ENCODE measurements around the gene RAC2.
A peak's percentile ranks its signal among the peaks of the same experiment; 100 is the strongest.

The RAC2 gene

GRCh38 chr22:37267135-37267587 lies 23.1 kb upstream of the RAC2 start:
- H3K79me2 ChIP-seq (ENCODE audit: insufficient read depth, low read depth) = no peaks in the 10 kb centered on the region
- peak overlapping the region; percentile 68 for H2AFZ ChIP-seq (ENCODE audit: low read depth)
- H4K20me1 ChIP-seq (ENCODE audit: insufficient read depth) = no peaks in the 10 kb centered on the region
- no peak overlapping the region for H3K4me3 ChIP-seq (IDR thresholded peaks at IDR 0.05; ENCODE audit: insufficient read depth, low read depth, low read length)
- H3K27me3 ChIP-seq (ENCODE audit: insufficient read depth, low read depth) = peaks cover 25% of the 10 kb centered on the region; the same call in 1 of the 2 replicates
- peaks cover 9% of the 10 kb centered on the region for H3K4me1 ChIP-seq (ENCODE audit: low read depth, poor library complexity, severe bottlenecking)
- no peaks in the 10 kb centered on the region for H3K36me3 ChIP-seq (ENCODE audit: insufficient read depth)
- peak overlapping the region; percentile 55 for H3K4me2 ChIP-seq
- peak; percentile 79 for TF ChIP-seq CTCF (conservative IDR thresholded peaks at IDR 0.05; ENCODE audit: low read depth, low read length)
- H3K27ac ChIP-seq = peak overlapping the region; percentile 24; the same call in 1 of the 2 replicates
- H3K9ac ChIP-seq = peak overlapping the region; percentile 43; the same call in 1 of the 2 replicates

- Histone ChIP-seq H2AFZ (ENCODE audit: low read depth) (peak overlapping the region; percentile 68; the same call in 1 of the 2 replicates), H3K4me2 (peak overlapping the region; percentile 55; the same call in 1 of the 2 replicates), H3K36me3 (ENCODE audit: insufficient read depth) (no peaks in the 10 kb centered on the region), H3K4me1 (ENCODE audit: low read depth, poor library complexity, severe bottlenecking) (peaks cover 9% of the 10 kb centered on the region), H3K4me3 (IDR thresholded peaks at IDR 0.05; ENCODE audit: insufficient read depth, low read depth, low read length) (no peak overlapping the region), H3K27ac (no peak overlapping the region), H4K20me1 (ENCODE audit: insufficient read depth) (no peaks in the 10 kb centered on the region), H3K27me3 (ENCODE audit: insufficient read depth, low read depth) (peaks cover 22% of the 10 kb centered on the region; the same call in 1 of the 2 replicates), H3K79me2 (ENCODE audit: insufficient read depth, low read depth) (no peaks in the 10 kb centered on the region), H3K9ac (no peak overlapping the region)
- TF ChIP-seq CTCF (conservative IDR thresholded peaks at IDR 0.05; ENCODE audit: low read depth, low read length) = no peak
These were observed 22.6 kb upstream of the RAC2 start for GRCh38 chr22:37266581-37267134.

GRCh38 chr22:37263966-37264887 lies 20.2 kb upstream of the RAC2 start:
- Histone ChIP-seq H3K36me3 (ENCODE audit: insufficient read depth) (no peaks in the 10 kb centered on the region), H3K4me3 (IDR thresholded peaks at IDR 0.05; ENCODE audit: insufficient read depth, low read depth, low read length) (no peak overlapping the region), H3K4me2 (no peak overlapping the region), H3K27me3 (ENCODE audit: insufficient read depth, low read depth) (0 out of 2 replicates have a peak, but pooled peaks cover 4% of the 10 kb centered on the region), H4K20me1 (ENCODE audit: insufficient read depth) (no peaks in the 10 kb centered on the region), H3K4me1 (ENCODE audit: low read depth, poor library complexity, severe bottlenecking) (peaks cover 20% of the 10 kb centered on the region), H2AFZ (ENCODE audit: low read depth) (no peak overlapping the region), H3K27ac (no peak overlapping the region), H3K79me2 (ENCODE audit: insufficient read depth, low read depth) (no peaks in the 10 kb centered on the region), H3K9ac (no peak overlapping the region)
- TF ChIP-seq CTCF (conservative IDR thresholded peaks at IDR 0.05; ENCODE audit: low read depth, low read length) = no peak

- Histone ChIP-seq H3K27ac (no peak overlapping the region), H2AFZ (ENCODE audit: low read depth) (no peak overlapping the region), H3K27me3 (ENCODE audit: insufficient read depth, low read depth) (no peaks in the 10 kb centered on the region), H3K79me2 (ENCODE audit: insufficient read depth, low read depth) (no peaks in the 10 kb centered on the region), H3K4me3 (IDR thresholded peaks at IDR 0.05; ENCODE audit: insufficient read depth, low read depth, low read length) (no peak overlapping the region), H3K36me3 (ENCODE audit: insufficient read depth) (no peaks in the 10 kb centered on the region), H3K4me1 (ENCODE audit: low read depth, poor library complexity, severe bottlenecking) (peaks cover 11% of the 10 kb centered on the region), H3K9ac (no peak overlapping the region), H4K20me1 (ENCODE audit: insufficient read depth) (no peaks in the 10 kb centered on the region), H3K4me2 (no peak overlapping the region)
- no peak for TF ChIP-seq CTCF (conservative IDR thresholded peaks at IDR 0.05; ENCODE audit: low read depth, low read length)
These were observed 18.3 kb upstream of the RAC2 start for GRCh38 chr22:37262346-37262745.

Measured in KMS-11 (cell line).